A673 (cell line): ENCODE results near the gene UNC13B. TPM values are rescaled to one million over a fixed set of nuclear protein-coding genes. Genes with fewer than 3 reads are reported as not detected.

Experiments used
- BruUV-seq: library from RNA; stranded (reverse); fragments of 400-500 nt; replicated peaks from 2 replicates; lab custom pipeline; 2021; lab: Mats Ljungman, UMichigan
- CTCF ChIA-PET: fragments of 300-600 bp; sonication (Branson Sonifier 250); formaldehyde crosslinking; loops from one replicate; lab custom pipeline; 2022; ENCODE audit warnings: antibody characterized with exemption; lab: Charles Lee
- POLR2A ChIA-PET: fragments of 300-600 bp; sonication (Branson Sonifier 250); formaldehyde crosslinking; loops from one replicate; lab custom pipeline; 2022; ENCODE audit warnings: antibody characterized with exemption; ENCODE audit not compliant: low non-redundant PET; lab: Charles Lee
- DNase-seq: peaks from one replicate; pipeline ENCODE4 v3.0.0-alpha.2; 2015; ENCODE audit warnings: low spot score
- H3K27ac ChIP-seq: fragments of 200-600 bp; sonication (generic); 2 replicates; pipeline ENCODE4 v1.5.1; 2016; ENCODE audit warnings: mixed run types, low read depth, mild to moderate bottlenecking, mixed read lengths, antibody characterized with exemption, low read length; ENCODE audit not compliant: poor library complexity, severe bottlenecking
- H3K27me3 ChIP-seq: fragments of 200-600 bp; sonication (generic); replicated peaks from 2 replicates; pipeline ENCODE4 v1.6.1; 2017; ENCODE audit warnings: mixed run types, low read depth, mild to moderate bottlenecking, mixed read lengths, antibody characterized with exemption, low read length; ENCODE audit not compliant: insufficient read depth, poor library complexity
- H3K36me3 ChIP-seq: fragments of 200-600 bp; sonication (generic); 2 replicates; pipeline ENCODE4 v1.6.1; 2016; ENCODE audit warnings: mixed run types, mild to moderate bottlenecking, mixed read lengths, antibody characterized with exemption, low read length; ENCODE audit not compliant: insufficient read depth, poor library complexity, severe bottlenecking
- H3K4me1 ChIP-seq: fragments of 200-600 bp; sonication (generic); 2 replicates; pipeline ENCODE4 v1.6.1; 2017; ENCODE audit warnings: mixed run types, mild to moderate bottlenecking, mixed read lengths, antibody characterized with exemption, low read length; ENCODE audit not compliant: insufficient read depth, poor library complexity, severe bottlenecking
- H3K4me3 ChIP-seq: fragments of 200-600 bp; sonication (generic); 2 replicates; pipeline ENCODE4 v1.5.1; 2016; ENCODE audit warnings: low read depth, mixed run types, mild to moderate bottlenecking, mixed read lengths, low read length; ENCODE audit not compliant: poor library complexity, severe bottlenecking
- H3K9me3 ChIP-seq: fragments of 200-600 bp; sonication (generic); 2 replicates; pipeline ENCODE4 v1.6.1; 2016; ENCODE audit warnings: mixed run types, low read depth, mild to moderate bottlenecking, mixed read lengths, antibody characterized with exemption, low read length; ENCODE audit not compliant: poor library complexity, severe bottlenecking
- EZH2 ChIP-seq: fragments of 200-600 bp; sonication (generic); IDR thresholded peaks from 2 replicates; pipeline ENCODE4 v1.6.1; 2017; ENCODE audit warnings: borderline replicate concordance, low read depth, mild to moderate bottlenecking, mixed read lengths, antibody characterized with exemption, low read length; ENCODE audit not compliant: poor library complexity, severe bottlenecking
- intact Hi-C: fragments of 100-400 bp; cut with micrococcal nuclease; formaldehyde crosslinking; loops from one replicate; pipeline ENCODE4 v1.10.0; 2022; ENCODE audit not compliant: unreplicated experiment
- total RNA-seq: library from RNA; stranded (reverse); gene quantifications from 2 replicates; pipeline ENCODE4 v1.2.3, GENCODE V29; 2021
- TF ChIP-seq, protein P1 (sequence below): fragments of 300-800, 200-600 bp; sonication (generic); conservative IDR thresholded peaks from 2 replicates; pipeline ENCODE4 v1.5.1; 2017; ENCODE audit warnings: low read depth, mild to moderate bottlenecking, antibody characterized with exemption, low read length, moderate library complexity, mixed read lengths

The UNC13B gene
- total RNA-seq, 1 experiment from 2014 or later, result 19.8 TPM

- no peaks in the 10 kb centered on the region for H3K27me3 ChIP-seq
- TF ChIP-seq EZH2, result no peak
- TF ChIP-seq, protein P1, sequence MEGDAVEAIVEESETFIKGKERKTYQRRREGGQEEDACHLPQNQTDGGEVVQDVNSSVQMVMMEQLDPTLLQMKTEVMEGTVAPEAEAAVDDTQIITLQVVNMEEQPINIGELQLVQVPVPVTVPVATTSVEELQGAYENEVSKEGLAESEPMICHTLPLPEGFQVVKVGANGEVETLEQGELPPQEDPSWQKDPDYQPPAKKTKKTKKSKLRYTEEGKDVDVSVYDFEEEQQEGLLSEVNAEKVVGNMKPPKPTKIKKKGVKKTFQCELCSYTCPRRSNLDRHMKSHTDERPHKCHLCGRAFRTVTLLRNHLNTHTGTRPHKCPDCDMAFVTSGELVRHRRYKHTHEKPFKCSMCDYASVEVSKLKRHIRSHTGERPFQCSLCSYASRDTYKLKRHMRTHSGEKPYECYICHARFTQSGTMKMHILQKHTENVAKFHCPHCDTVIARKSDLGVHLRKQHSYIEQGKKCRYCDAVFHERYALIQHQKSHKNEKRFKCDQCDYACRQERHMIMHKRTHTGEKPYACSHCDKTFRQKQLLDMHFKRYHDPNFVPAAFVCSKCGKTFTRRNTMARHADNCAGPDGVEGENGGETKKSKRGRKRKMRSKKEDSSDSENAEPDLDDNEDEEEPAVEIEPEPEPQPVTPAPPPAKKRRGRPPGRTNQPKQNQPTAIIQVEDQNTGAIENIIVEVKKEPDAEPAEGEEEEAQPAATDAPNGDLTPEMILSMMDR, result no peak
- BruUV-seq, result no TSS peak
- CTCF ChIA-PET, result no interaction called here
- H3K9me3 ChIP-seq, result no peaks in the 10 kb centered on the region
- no peaks in the 10 kb centered on the region for H3K36me3 ChIP-seq
- no peaks in the 10 kb centered on the region for H3K4me1 ChIP-seq
- intact Hi-C loops, result no loop called here
- DNase-seq, result no peak
- POLR2A ChIA-PET, result no interaction called here
- H3K4me3 ChIP-seq, result no peak overlapping the region
- no peak overlapping the region for H3K27ac ChIP-seq
Observed at GRCh38 chr9:35227284-35227683, 65.5 kb downstream of the UNC13B start.

- DNase-seq, result no peak
- no TSS peak for BruUV-seq
- CTCF ChIA-PET, result no interaction called here
- intact Hi-C loops, result no loop called here
- Histone ChIP-seq H3K27ac (no peak overlapping the region), H3K9me3 (no peaks in the 10 kb centered on the region), H3K4me3 (no peak overlapping the region), H3K27me3 (no peaks in the 10 kb centered on the region), H3K4me1 (no peaks in the 10 kb centered on the region), H3K36me3 (no peaks in the 10 kb centered on the region)
- POLR2A ChIA-PET, result no interaction called here
- no peak for TF ChIP-seq EZH2
- TF ChIP-seq, protein P1, result no peak
Observed at GRCh38 chr9:35229066-35229778, 67.4 kb downstream of the UNC13B start.

DNA sequence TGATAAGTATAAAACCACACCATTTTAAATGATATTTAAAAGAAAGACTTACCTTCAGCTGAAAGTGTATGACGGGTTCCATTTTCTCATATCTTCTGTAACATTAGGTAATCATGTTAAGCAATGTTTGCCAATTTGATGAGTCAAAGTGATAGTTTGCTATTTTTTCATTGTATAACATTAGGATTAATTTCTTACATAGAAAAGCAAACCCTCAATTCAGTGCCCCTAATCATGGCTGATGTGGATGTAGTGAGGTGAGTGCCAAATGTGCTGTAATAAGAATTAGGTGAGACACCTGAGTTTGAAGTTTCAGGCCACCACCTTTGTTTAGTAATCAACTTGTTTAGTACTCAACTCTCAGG lies 68.0 kb downstream of the UNC13B start:
- intact Hi-C loops, result no loop called here
- no TSS peak for BruUV-seq

More for the DNA sequence above, 68.0 kb downstream of the UNC13B start:
- no peak overlapping the region for H3K27ac ChIP-seq
- no peak for DNase-seq
- no peaks in the 10 kb centered on the region for H3K36me3 ChIP-seq
- TF ChIP-seq, protein P1, result no peak
- TF ChIP-seq EZH2, result no peak
- POLR2A ChIA-PET, result no interaction called here
- H3K9me3 ChIP-seq, result no peaks in the 10 kb centered on the region
- H3K4me1 ChIP-seq, result peaks cover 5% of the 10 kb centered on the region
- CTCF ChIA-PET, result no interaction called here
- no peaks in the 10 kb centered on the region for H3K27me3 ChIP-seq
- H3K4me3 ChIP-seq, result no peak overlapping the region
